Brain microvascular endothelial cell (primary cell): ENCODE data around the gene SSH2.

Experiments
- DNase-seq: peaks from one replicate; pipeline ENCODE4 v3.0.0-alpha.2; 2020
- H3K27ac ChIP-seq: fragments of 250-450 bp; sonication (Bioruptor Pico); 2 replicates; pipeline ENCODE4 v1.5.1; 2020; ENCODE audit warnings: mild to moderate bottlenecking, moderate library complexity
- H3K27me3 ChIP-seq: fragments of 250-450 bp; sonication (Bioruptor Pico); replicated peaks from 2 replicates; pipeline ENCODE4 v1.5.1; 2020; ENCODE audit warnings: mild to moderate bottlenecking
- H3K36me3 ChIP-seq: fragments of 250-450 bp; sonication (Bioruptor Pico); replicated peaks from 2 replicates; pipeline ENCODE4 v1.5.1; 2020; ENCODE audit warnings: mild to moderate bottlenecking
- H3K4me3 ChIP-seq: 2 replicates; pipeline ENCODE4 v1.5.1; 2011; ENCODE audit warnings: low read depth, mild to moderate bottlenecking, control low read depth, low read length, moderate library complexity
- in situ Hi-C: cut with HindIII; loops from 2 replicates; pipeline ENCODE4 v1.10.0; 2017; ENCODE audit warnings: low sequenced_read_pairs, low pct_ligation_motif_present
- TF ChIP-seq, protein P1 (sequence below): IDR thresholded peaks from 2 replicates; pipeline ENCODE4 v1.5.1; 2011; ENCODE audit warnings: low read depth, mild to moderate bottlenecking, moderate library complexity, low read length, control low read depth, inconsistent platforms; ENCODE audit errors: missing control alignments

The SSH2 gene

GRCh38 chr17:29713626-29714025 is 216.4 kb downstream of the SSH2 start:
- Histone ChIP-seq H3K27ac (no peak overlapping the region), H3K27me3 (no peaks in the 10 kb centered on the region), H3K4me3 (no peak overlapping the region), H3K36me3 (no peaks in the 10 kb centered on the region)
- TF ChIP-seq, protein P1, sequence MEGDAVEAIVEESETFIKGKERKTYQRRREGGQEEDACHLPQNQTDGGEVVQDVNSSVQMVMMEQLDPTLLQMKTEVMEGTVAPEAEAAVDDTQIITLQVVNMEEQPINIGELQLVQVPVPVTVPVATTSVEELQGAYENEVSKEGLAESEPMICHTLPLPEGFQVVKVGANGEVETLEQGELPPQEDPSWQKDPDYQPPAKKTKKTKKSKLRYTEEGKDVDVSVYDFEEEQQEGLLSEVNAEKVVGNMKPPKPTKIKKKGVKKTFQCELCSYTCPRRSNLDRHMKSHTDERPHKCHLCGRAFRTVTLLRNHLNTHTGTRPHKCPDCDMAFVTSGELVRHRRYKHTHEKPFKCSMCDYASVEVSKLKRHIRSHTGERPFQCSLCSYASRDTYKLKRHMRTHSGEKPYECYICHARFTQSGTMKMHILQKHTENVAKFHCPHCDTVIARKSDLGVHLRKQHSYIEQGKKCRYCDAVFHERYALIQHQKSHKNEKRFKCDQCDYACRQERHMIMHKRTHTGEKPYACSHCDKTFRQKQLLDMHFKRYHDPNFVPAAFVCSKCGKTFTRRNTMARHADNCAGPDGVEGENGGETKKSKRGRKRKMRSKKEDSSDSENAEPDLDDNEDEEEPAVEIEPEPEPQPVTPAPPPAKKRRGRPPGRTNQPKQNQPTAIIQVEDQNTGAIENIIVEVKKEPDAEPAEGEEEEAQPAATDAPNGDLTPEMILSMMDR, result no peak
- DNase-seq, result no peak
- in situ Hi-C loops, result no loop called here

DNA sequence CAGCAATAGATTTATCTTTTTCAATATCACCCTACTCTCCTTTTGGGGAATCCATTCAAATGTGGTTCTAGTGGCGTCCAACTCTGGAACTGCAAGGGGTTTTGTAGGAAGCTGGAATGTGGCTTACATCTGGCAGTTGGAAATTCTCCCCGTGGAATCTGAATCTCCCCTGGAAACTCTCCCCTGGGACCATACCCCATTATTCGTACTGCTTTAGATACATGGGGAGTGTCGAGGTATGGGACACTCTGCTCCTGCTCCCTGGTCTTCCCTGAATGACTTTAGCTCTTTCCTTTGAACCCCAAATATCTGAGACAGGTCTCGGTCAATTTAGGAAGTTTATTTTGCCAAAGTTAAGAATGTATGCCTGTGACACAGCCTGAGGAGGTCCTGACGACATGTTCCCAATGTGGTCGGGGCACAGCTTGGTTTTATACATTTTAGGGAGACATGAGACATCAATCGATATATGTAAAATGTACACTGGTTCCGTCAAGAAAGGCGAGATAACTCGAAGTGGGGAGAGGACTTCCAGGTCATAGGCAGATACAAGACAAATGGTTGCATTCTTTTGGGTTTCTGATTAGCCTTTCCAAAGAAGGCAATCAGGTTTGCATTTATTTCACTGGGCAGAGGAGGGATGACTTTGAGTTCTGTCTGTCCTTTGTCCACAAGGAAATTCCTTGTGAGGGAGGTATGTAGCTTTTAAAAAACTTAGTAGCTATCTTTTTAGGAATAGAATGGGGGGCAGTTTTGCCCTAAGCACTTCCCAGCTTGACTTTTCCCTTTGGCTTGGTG is 218.2 kb downstream of the SSH2 start:
- no peak for DNase-seq
- H3K36me3 ChIP-seq, result no peaks in the 10 kb centered on the region
- H3K27me3 ChIP-seq, result no peaks in the 10 kb centered on the region
- in situ Hi-C loops, result no loop called here
- no peak overlapping the region for H3K27ac ChIP-seq
- no peak overlapping the region for H3K4me3 ChIP-seq
- TF ChIP-seq, protein P1, result no peak

DNA sequence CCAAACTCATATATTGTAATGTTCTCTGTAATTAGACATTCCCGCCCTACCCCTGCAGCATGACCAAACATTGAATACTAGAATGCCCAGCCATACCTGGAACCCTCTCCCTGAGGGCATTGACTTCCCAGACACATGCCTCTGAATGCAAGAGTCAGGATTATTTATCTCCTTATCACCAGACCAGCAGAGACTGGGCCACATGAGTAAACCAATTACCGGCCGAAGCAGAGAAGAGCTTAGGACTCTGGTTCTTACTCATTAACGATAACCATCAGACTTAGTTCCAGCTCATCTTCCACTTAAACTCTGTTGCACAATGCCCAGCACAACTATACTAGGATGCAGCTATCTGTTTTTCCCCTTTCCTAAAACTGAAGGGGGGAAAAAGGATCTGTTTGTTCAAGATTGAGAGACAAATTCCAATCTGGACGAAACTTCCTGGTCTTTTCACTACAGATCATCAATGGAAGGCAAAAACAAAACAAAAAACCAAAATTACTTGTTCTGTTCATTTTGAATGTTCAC is 219.1 kb downstream of the SSH2 start:
- TF ChIP-seq, protein P1, result no peak
- H3K4me3 ChIP-seq, result no peak overlapping the region
- H3K27me3 ChIP-seq, result no peaks in the 10 kb centered on the region
- no peak overlapping the region for H3K27ac ChIP-seq
- in situ Hi-C loops, result no loop called here
- DNase-seq, result no peak
- H3K36me3 ChIP-seq, result no peaks in the 10 kb centered on the region

- Histone ChIP-seq H3K4me3 (no peak overlapping the region), H3K27me3 (no peaks in the 10 kb centered on the region), H3K36me3 (no peaks in the 10 kb centered on the region), H3K27ac (no peak overlapping the region)
- no peak for DNase-seq
- TF ChIP-seq, protein P1, result no peak
- in situ Hi-C loops, result no loop called here
Measured at GRCh38 chr17:29710520-29710884, 219.5 kb downstream of the SSH2 start.

GRCh38 chr17:29709866-29710519 is 220.0 kb downstream of the SSH2 start:
- Histone ChIP-seq H3K27ac (no peak overlapping the region), H3K4me3 (no peak overlapping the region), H3K36me3 (no peaks in the 10 kb centered on the region), H3K27me3 (no peaks in the 10 kb centered on the region)
- TF ChIP-seq, protein P1, result no peak
- in situ Hi-C loops, result no loop called here
- DNase-seq, result no peak

DNA sequence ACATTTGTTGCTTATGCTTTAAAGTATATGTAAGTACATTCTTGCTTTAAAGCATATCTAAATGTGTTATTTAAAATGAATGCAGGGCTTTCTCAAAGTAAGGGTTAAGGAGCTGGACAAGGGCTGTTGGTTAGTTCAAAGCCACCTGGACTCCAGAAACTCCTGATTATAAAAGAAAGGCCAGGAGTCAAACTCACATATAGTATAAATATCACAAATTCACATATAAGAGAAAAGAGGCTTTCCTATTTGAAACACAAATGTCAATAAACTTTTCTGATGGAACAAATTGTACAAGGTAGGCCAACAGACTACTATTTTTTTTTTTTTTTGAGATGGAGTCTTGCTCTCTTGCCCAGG is 222.8 kb downstream of the SSH2 start:
- no peak for DNase-seq
- TF ChIP-seq, protein P1, result no peak
- H3K36me3 ChIP-seq, result no peaks in the 10 kb centered on the region
- H3K27ac ChIP-seq, result no peak overlapping the region
- in situ Hi-C loops, result no loop called here
- no peak overlapping the region for H3K4me3 ChIP-seq
- H3K27me3 ChIP-seq, result no peaks in the 10 kb centered on the region
